Measurements from ENCODE around the gene TTC21A. TPM values are rescaled to one million over a fixed set of nuclear protein-coding genes. Genes with fewer than 3 reads are reported as not detected.

The TTC21A gene
- total RNA-seq, 1 donor from 2014 or later, result 0.55 TPM

- intact Hi-C loops (cut with micrococcal nuclease), result no loop called here
- no peaks in the 10 kb centered on the region for H3K9me3 Mint-ChIP-seq
Observed at GRCh38 chr3:39110041-39110639, 2.7 kb downstream of the TTC21A start.

GRCh38 chr3:39112113-39112512, 4.6 kb downstream of the TTC21A start:
- H3K36me3 Mint-ChIP-seq (ENCODE audit: low read depth), result no peaks in the 10 kb centered on the region
- no peaks in the 10 kb centered on the region for H3K9me3 Mint-ChIP-seq
- H3K27me3 Mint-ChIP-seq (ENCODE audit: low read depth), result no peaks in the 10 kb centered on the region
- H3K4me1 Mint-ChIP-seq (ENCODE audit: low read depth), result peaks cover 12% of the 10 kb centered on the region
- DNase-seq (ENCODE audit: low spot score), result no peak
- no peak overlapping the region for H3K4me3 Mint-ChIP-seq (ENCODE audit: low read depth)
- intact Hi-C loops (cut with micrococcal nuclease), result no loop called here
- no peak overlapping the region for H3K27ac Mint-ChIP-seq

More at GRCh38 chr3:39110041-39110639, 2.7 kb downstream of the TTC21A start:
- no peak overlapping the region for H3K4me3 Mint-ChIP-seq (ENCODE audit: low read depth)
- peaks cover 28% of the 10 kb centered on the region for H3K4me1 Mint-ChIP-seq (ENCODE audit: low read depth)
- H3K36me3 Mint-ChIP-seq (ENCODE audit: low read depth), result peaks cover 7% of the 10 kb centered on the region
- no peak for DNase-seq (ENCODE audit: low spot score)
- peaks cover 3% of the 10 kb centered on the region for H3K27me3 Mint-ChIP-seq (ENCODE audit: low read depth)
- H3K27ac Mint-ChIP-seq, result no peak overlapping the region

- Mint-ChIP-seq H3K4me1 (ENCODE audit: low read depth) (peaks cover 12% of the 10 kb centered on the region), H3K36me3 (ENCODE audit: low read depth) (no peaks in the 10 kb centered on the region), H3K9me3 (no peaks in the 10 kb centered on the region), H3K4me3 (ENCODE audit: low read depth) (no peak overlapping the region), H3K27ac (no peak overlapping the region), H3K27me3 (ENCODE audit: low read depth) (no peaks in the 10 kb centered on the region)
- no peak for DNase-seq (ENCODE audit: low spot score)
- intact Hi-C loops (cut with micrococcal nuclease), result no loop called here
Observed at GRCh38 chr3:39112535-39112934, 5.1 kb downstream of the TTC21A start.

- H3K27me3 Mint-ChIP-seq (ENCODE audit: low read depth), result no peaks in the 10 kb centered on the region
- DNase-seq (ENCODE audit: low spot score), result no peak
- H3K36me3 Mint-ChIP-seq (ENCODE audit: low read depth), result no peaks in the 10 kb centered on the region
- H3K4me1 Mint-ChIP-seq (ENCODE audit: low read depth), result peaks cover 6% of the 10 kb centered on the region
- no peaks in the 10 kb centered on the region for H3K9me3 Mint-ChIP-seq
- intact Hi-C loops (cut with micrococcal nuclease), result no loop called here
- H3K4me3 Mint-ChIP-seq (ENCODE audit: low read depth), result no peak overlapping the region
- no peak overlapping the region for H3K27ac Mint-ChIP-seq
Observed at GRCh38 chr3:39113291-39113690, 5.8 kb downstream of the TTC21A start.

GRCh38 chr3:39114456-39114855, 7.0 kb downstream of the TTC21A start:
- Mint-ChIP-seq H3K4me3 (ENCODE audit: low read depth) (no peak overlapping the region), H3K27ac (no peak overlapping the region), H3K27me3 (ENCODE audit: low read depth) (no peaks in the 10 kb centered on the region), H3K9me3 (no peaks in the 10 kb centered on the region), H3K4me1 (ENCODE audit: low read depth) (no peaks in the 10 kb centered on the region), H3K36me3 (ENCODE audit: low read depth) (no peaks in the 10 kb centered on the region)
- intact Hi-C loops (cut with micrococcal nuclease), result no loop called here
- DNase-seq (ENCODE audit: low spot score), result no peak

GRCh38 chr3:39115870-39116269, 8.4 kb downstream of the TTC21A start:
- Mint-ChIP-seq H3K4me3 (ENCODE audit: low read depth) (no peak overlapping the region), H3K27me3 (ENCODE audit: low read depth) (no peaks in the 10 kb centered on the region), H3K36me3 (ENCODE audit: low read depth) (no peaks in the 10 kb centered on the region), H3K4me1 (ENCODE audit: low read depth) (no peaks in the 10 kb centered on the region), H3K9me3 (no peaks in the 10 kb centered on the region), H3K27ac (no peak overlapping the region)
- DNase-seq (ENCODE audit: low spot score), result no peak
- intact Hi-C loops (cut with micrococcal nuclease), result no loop called here

GRCh38 chr3:39118079-39118478, 10.6 kb downstream of the TTC21A start:
- H3K9me3 Mint-ChIP-seq, result no peaks in the 10 kb centered on the region
- H3K27me3 Mint-ChIP-seq (ENCODE audit: low read depth), result peaks cover 6% of the 10 kb centered on the region
- no peak for DNase-seq (ENCODE audit: low spot score)
- H3K4me1 Mint-ChIP-seq (ENCODE audit: low read depth), result no peaks in the 10 kb centered on the region
- intact Hi-C loops (cut with micrococcal nuclease), result no loop called here
- no peak overlapping the region for H3K27ac Mint-ChIP-seq
- no peak overlapping the region for H3K4me3 Mint-ChIP-seq (ENCODE audit: low read depth)
- H3K36me3 Mint-ChIP-seq (ENCODE audit: low read depth), result no peaks in the 10 kb centered on the region

- DNase-seq (ENCODE audit: low spot score), result no peak
- Mint-ChIP-seq H3K4me3 (ENCODE audit: low read depth) (no peak overlapping the region), H3K4me1 (ENCODE audit: low read depth) (no peaks in the 10 kb centered on the region), H3K36me3 (ENCODE audit: low read depth) (no peaks in the 10 kb centered on the region), H3K27ac (no peak overlapping the region), H3K27me3 (ENCODE audit: low read depth) (peaks cover 11% of the 10 kb centered on the region), H3K9me3 (no peaks in the 10 kb centered on the region)
- intact Hi-C loops (cut with micrococcal nuclease), result no loop called here
Observed at GRCh38 chr3:39118931-39119660, 11.6 kb downstream of the TTC21A start.

- peaks cover 12% of the 10 kb centered on the region for H3K27me3 Mint-ChIP-seq (ENCODE audit: low read depth)
- DNase-seq (ENCODE audit: low spot score), result no peak
- intact Hi-C loops (cut with micrococcal nuclease), result no loop called here
- H3K36me3 Mint-ChIP-seq (ENCODE audit: low read depth), result no peaks in the 10 kb centered on the region
- no peaks in the 10 kb centered on the region for H3K4me1 Mint-ChIP-seq (ENCODE audit: low read depth)
- H3K4me3 Mint-ChIP-seq (ENCODE audit: low read depth), result no peak overlapping the region
- no peaks in the 10 kb centered on the region for H3K9me3 Mint-ChIP-seq
- H3K27ac Mint-ChIP-seq, result no peak overlapping the region
Observed at GRCh38 chr3:39121621-39122020, 14.1 kb downstream of the TTC21A start.

- Mint-ChIP-seq H3K4me1 (ENCODE audit: low read depth) (peaks cover 3% of the 10 kb centered on the region), H3K27ac (no peak overlapping the region), H3K9me3 (no peaks in the 10 kb centered on the region), H3K36me3 (ENCODE audit: low read depth) (no peaks in the 10 kb centered on the region), H3K27me3 (ENCODE audit: low read depth) (peaks cover 12% of the 10 kb centered on the region), H3K4me3 (ENCODE audit: low read depth) (no peak overlapping the region)
- no peak for DNase-seq (ENCODE audit: low spot score)
- intact Hi-C loops (cut with micrococcal nuclease), result no loop called here
Observed at GRCh38 chr3:39122813-39123212, 15.3 kb downstream of the TTC21A start.

- no peak for DNase-seq (ENCODE audit: low spot score)
- intact Hi-C loops (cut with micrococcal nuclease), result no loop called here
- Mint-ChIP-seq H3K4me3 (ENCODE audit: low read depth) (no peak overlapping the region), H3K36me3 (ENCODE audit: low read depth) (no peaks in the 10 kb centered on the region), H3K27ac (no peak overlapping the region), H3K4me1 (ENCODE audit: low read depth) (peaks cover 9% of the 10 kb centered on the region), H3K27me3 (ENCODE audit: low read depth) (peaks cover 12% of the 10 kb centered on the region), H3K9me3 (no peaks in the 10 kb centered on the region)
Observed at GRCh38 chr3:39124876-39125840, 17.7 kb downstream of the TTC21A start.

GRCh38 chr3:39125841-39126500, 18.5 kb downstream of the TTC21A start:
- Mint-ChIP-seq H3K4me1 (ENCODE audit: low read depth) (peaks cover 9% of the 10 kb centered on the region), H3K9me3 (no peaks in the 10 kb centered on the region), H3K27ac (no peak overlapping the region), H3K36me3 (ENCODE audit: low read depth) (no peaks in the 10 kb centered on the region), H3K27me3 (ENCODE audit: low read depth) (peaks cover 12% of the 10 kb centered on the region), H3K4me3 (ENCODE audit: low read depth) (no peak overlapping the region)
- DNase-seq (ENCODE audit: low spot score), result no peak
- intact Hi-C loops (cut with micrococcal nuclease), result no loop called here

Measured in activated T-helper 2 cell treated with anti-CD3 and anti-CD28 coated beads, Interferon-gamma antibody, Interleukin-2, Interleukin-4, amounts not matched to agents 10 μg/mL and 5 μg/mL and 100 μg/mL, durations not matched to agents 14 hours and 24 hours and 36 hours (primary cell).